Muscle layer of duodenum (tissue), 2 donors: Measurements from ENCODE around the gene CLCN1.

Experiments used
- H3K27ac ChIP-seq: one replicate; pipeline ENCODE4 v1.7.0; 2013; ENCODE audit warnings: mild to moderate bottlenecking, low read length
- H3K27me3 ChIP-seq: one replicate; pipeline ENCODE4 v1.7.0; 2013; ENCODE audit warnings: low read depth, mild to moderate bottlenecking, control low read depth, low read length
- H3K36me3 ChIP-seq, 2 donors: one replicate each; pipeline ENCODE4 v1.7.0; 2013; ENCODE audit warnings: low read length in 2 of 2, control low read depth in 1 of 2, mild to moderate bottlenecking in 1 of 2; ENCODE audit not compliant: insufficient read depth in 2 of 2, control insufficient read depth in 1 of 2
- H3K4me1 ChIP-seq, 2 donors: one replicate each; pipeline ENCODE4 v1.7.0; 2013; ENCODE audit warnings: low read length in 2 of 2, mild to moderate bottlenecking in 2 of 2, control low read depth in 1 of 2, moderate library complexity in 1 of 2; ENCODE audit not compliant: insufficient read depth in 2 of 2, control insufficient read depth in 1 of 2
- H3K4me3 ChIP-seq, 2 donors: one replicate each; pipeline ENCODE4 v1.7.0; 2013; ENCODE audit warnings: low read length in 2 of 2, low read depth in 1 of 2, mild to moderate bottlenecking in 1 of 2
- H3K9me3 ChIP-seq, 2 donors: one replicate each; pipeline ENCODE4 v1.7.0; 2013; ENCODE audit warnings: low read length in 2 of 2, control low read depth in 1 of 2, mild to moderate bottlenecking in 1 of 2; ENCODE audit not compliant: control insufficient read depth in 1 of 2
- donor health status: healthy.

CLCN1 gene

GRCh38 chr7:143296686-143297085, 19.2 kb upstream of the CLCN1 start:
- H3K36me3 ChIP-seq, result peaks cover 68 to 75% of the 10 kb centered on the region in 2 donors
- H3K4me1 ChIP-seq, result peaks cover 0 to 6% of the 10 kb centered on the region in 2 donors
- no peaks in the 10 kb centered on the region for H3K27me3 ChIP-seq
- H3K27ac ChIP-seq, result no peak overlapping the region
- H3K4me3 ChIP-seq, result no peak overlapping the region
- H3K9me3 ChIP-seq, result no peaks in the 10 kb centered on the region

- peaks cover 68 to 75% of the 10 kb centered on the region in 2 donors for H3K36me3 ChIP-seq
- H3K27ac ChIP-seq, result no peak overlapping the region
Measured at GRCh38 chr7:143299346-143299745, 16.6 kb upstream of the CLCN1 start.

DNA sequence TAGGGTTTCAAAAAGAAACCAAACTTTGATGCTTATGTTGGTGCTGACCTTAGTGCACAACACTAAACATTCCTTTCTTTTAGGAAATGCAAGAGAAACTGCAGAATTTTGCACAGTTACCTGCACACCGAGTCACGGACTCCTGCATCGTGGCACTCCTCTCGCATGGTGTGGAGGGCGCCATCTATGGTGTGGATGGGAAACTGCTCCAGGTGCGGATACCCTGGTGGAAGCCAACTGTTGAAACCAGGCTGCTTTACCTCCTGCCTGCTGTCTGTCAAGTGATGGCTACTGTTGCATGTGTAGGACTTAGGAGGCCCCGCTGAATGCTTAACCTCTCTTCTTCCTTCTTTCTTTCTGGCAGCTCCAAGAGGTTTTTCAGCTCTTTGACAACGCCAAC, 16.1 kb upstream of the CLCN1 start:
- no peaks in the 10 kb centered on the region for H3K9me3 ChIP-seq
- no peaks in the 10 kb centered on the region for H3K27me3 ChIP-seq
- H3K4me1 ChIP-seq, result peaks cover 0 to 6% of the 10 kb centered on the region in 2 donors
- no peak overlapping the region for H3K4me3 ChIP-seq
- peaks cover 69 to 75% of the 10 kb centered on the region in 2 donors for H3K36me3 ChIP-seq
- H3K27ac ChIP-seq, result no peak overlapping the region

More at GRCh38 chr7:143299346-143299745, 16.6 kb upstream of the CLCN1 start:
- no peaks in the 10 kb centered on the region for H3K27me3 ChIP-seq
- peaks cover 0 to 6% of the 10 kb centered on the region in 2 donors for H3K4me1 ChIP-seq
- H3K9me3 ChIP-seq, result no peaks in the 10 kb centered on the region
- no peak overlapping the region for H3K4me3 ChIP-seq

- Histone ChIP-seq H3K4me3 (no peak overlapping the region), H3K36me3 (peaks cover 64 to 72% of the 10 kb centered on the region in 2 donors), H3K9me3 (no peaks in the 10 kb centered on the region), H3K27ac (no peak overlapping the region), H3K27me3 (no peaks in the 10 kb centered on the region), H3K4me1 (peaks cover 0 to 6% of the 10 kb centered on the region in 2 donors)
Measured at GRCh38 chr7:143300959-143301935, 14.7 kb upstream of the CLCN1 start.

DNA sequence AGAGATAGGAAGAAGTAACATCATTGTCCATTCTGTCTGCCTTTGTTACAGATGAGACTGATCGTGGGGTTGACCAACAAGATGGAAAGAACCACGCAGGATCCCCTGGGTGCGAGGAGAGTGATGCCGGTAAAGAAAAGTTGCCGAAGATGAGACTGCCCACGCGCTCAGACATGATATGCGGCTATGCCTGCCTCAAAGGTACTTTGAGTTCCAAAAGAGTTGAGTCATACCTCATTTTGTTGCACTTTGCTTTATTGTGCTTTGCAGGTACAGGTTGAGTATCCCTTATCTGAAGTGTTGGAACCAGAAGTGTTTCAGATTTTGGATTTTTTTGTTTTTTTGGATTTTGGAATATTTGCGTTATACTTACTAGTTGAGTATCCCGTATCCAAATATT, 12.2 kb upstream of the CLCN1 start:
- Histone ChIP-seq H3K27ac (no peak overlapping the region), H3K4me1 (peaks cover 0 to 6% of the 10 kb centered on the region in 2 donors), H3K9me3 (no peaks in the 10 kb centered on the region), H3K36me3 (peaks cover 69 to 82% of the 10 kb centered on the region in 2 donors), H3K4me3 (no peak overlapping the region), H3K27me3 (no peaks in the 10 kb centered on the region)

- Histone ChIP-seq H3K27ac (no peak overlapping the region), H3K4me3 (no peak overlapping the region), H3K36me3 (peaks cover 61 to 78% of the 10 kb centered on the region in 2 donors), H3K4me1 (peaks cover 0 to 6% of the 10 kb centered on the region in 2 donors), H3K27me3 (no peaks in the 10 kb centered on the region), H3K9me3 (no peaks in the 10 kb centered on the region)
Measured at GRCh38 chr7:143304938-143305337, 11.0 kb upstream of the CLCN1 start.

DNA sequence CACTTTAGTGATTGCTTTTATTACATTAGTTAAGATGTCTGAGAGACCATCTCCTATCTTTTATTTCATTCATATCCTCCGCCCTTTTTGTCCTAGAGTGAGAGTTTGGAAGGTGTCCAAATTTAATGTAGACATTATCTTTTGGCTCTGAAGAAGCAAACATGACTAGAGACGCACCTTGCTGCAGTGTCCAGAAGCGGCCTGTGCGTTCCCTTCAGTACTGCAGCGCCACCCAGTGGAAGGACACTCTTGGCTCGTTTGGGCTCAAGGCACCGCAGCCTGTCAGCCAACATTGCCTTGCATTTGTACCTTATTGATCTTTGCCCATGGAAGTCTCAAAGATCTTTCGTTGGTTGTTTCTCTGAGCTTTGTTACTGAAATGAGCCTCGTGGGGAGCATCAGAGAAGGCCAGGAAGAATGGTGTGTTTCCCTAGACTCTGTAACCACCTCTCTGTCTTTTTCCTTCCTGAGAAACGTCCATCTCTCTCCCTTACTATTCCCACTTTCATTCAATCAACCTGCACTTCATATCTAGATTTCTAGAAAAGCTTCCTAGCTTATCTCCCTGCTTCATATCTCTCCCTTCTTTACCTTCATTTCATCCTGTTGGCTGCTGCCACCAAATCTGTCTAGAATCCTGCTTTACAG, 10.4 kb upstream of the CLCN1 start:
- H3K36me3 ChIP-seq, result peaks cover 55 to 71% of the 10 kb centered on the region in 2 donors

DNA sequence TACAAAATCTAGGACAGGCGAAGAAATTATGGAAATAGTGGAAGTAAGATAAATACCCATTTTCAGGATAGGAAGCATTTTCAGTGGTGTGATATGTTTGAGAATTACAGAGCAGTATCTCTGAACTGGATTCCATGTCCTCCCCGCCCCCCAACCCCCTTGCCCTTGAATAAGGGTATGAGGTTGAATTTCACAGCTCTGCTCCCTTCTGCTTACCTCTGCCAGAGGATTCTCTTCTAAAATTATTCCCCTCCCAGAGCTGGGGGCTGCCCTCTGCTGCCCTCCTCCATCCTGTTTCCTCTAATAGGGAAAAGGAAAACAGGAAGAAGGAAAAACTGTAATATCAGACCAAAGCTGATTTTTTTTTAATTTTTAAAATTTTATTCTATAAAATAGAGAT, 7.3 kb upstream of the CLCN1 start:
- Histone ChIP-seq H3K36me3 (peaks cover 33 to 47% of the 10 kb centered on the region in 2 donors), H3K4me1 (no peaks in the 10 kb centered on the region), H3K27me3 (no peaks in the 10 kb centered on the region), H3K27ac (no peak overlapping the region), H3K9me3 (no peaks in the 10 kb centered on the region), H3K4me3 (no peak overlapping the region)

More for the DNA sequence above, 10.4 kb upstream of the CLCN1 start:
- Histone ChIP-seq H3K27ac (no peak overlapping the region), H3K27me3 (no peaks in the 10 kb centered on the region), H3K4me1 (peaks cover 0 to 5% of the 10 kb centered on the region in 2 donors), H3K4me3 (no peak overlapping the region), H3K9me3 (no peaks in the 10 kb centered on the region)

DNA sequence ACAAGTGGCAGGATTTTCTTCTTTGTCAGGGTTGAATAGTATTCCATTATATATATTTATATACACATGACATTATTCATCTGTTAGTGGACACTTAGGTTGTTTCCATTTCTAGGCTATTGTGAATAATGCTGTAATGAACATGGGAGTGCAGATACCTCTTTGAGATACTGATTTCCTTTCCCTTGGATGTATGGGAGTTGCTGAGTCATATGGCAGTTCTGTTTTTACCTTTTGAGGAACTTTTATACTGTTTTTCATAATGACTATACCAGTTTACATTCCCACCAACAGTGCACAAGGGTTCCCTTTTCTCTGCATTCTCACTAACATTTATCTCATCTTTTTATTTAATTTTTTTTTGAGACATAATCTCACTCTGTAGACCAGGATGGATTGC, 1.8 kb upstream of the CLCN1 start:
- H3K4me1 ChIP-seq, result no peaks in the 10 kb centered on the region
- H3K4me3 ChIP-seq, result no peak overlapping the region
- H3K27ac ChIP-seq, result no peak overlapping the region
- no peaks in the 10 kb centered on the region for H3K9me3 ChIP-seq
- no peaks in the 10 kb centered on the region for H3K27me3 ChIP-seq
- H3K36me3 ChIP-seq, result no peaks in the 10 kb centered on the region

- no peak overlapping the region for H3K27ac ChIP-seq
- H3K4me3 ChIP-seq, result no peak overlapping the region
- H3K36me3 ChIP-seq, result no peaks in the 10 kb centered on the region
- no peaks in the 10 kb centered on the region for H3K27me3 ChIP-seq
- no peaks in the 10 kb centered on the region for H3K4me1 ChIP-seq
- H3K9me3 ChIP-seq, result no peaks in the 10 kb centered on the region
Measured at GRCh38 chr7:143316492-143316891, 581 bp downstream of the CLCN1 start.

- Histone ChIP-seq H3K9me3 (no peaks in the 10 kb centered on the region), H3K4me1 (no peaks in the 10 kb centered on the region), H3K27me3 (no peaks in the 10 kb centered on the region), H3K4me3 (no peak overlapping the region), H3K36me3 (no peaks in the 10 kb centered on the region), H3K27ac (no peak overlapping the region)
Measured at GRCh38 chr7:143318661-143319060, 2.8 kb downstream of the CLCN1 start.
